Ovary (tissue), 9 donors: ENCODE measurements around the gene INHBB. TPM values are rescaled to one million over a fixed set of nuclear protein-coding genes. Genes with fewer than 3 reads are reported as not detected.

Source experiments
- DNase-seq, 5 donors: peaks; one replicate each; pipeline ENCODE4 v3.0.0-alpha.2; 2019 to 2020
- H3K27ac ChIP-seq, 2 donors: fragments of 200-600 bp; one replicate each; pipeline versions ENCODE4 v1.5.1 to v1.8.0; 2019 to 2022
- H3K27me3 ChIP-seq: fragments of 200-600 bp; one replicate; pipeline ENCODE4 v1.8.0; 2022
- H3K36me3 ChIP-seq: fragments of 200-600 bp; sonication (generic); one replicate; pipeline ENCODE4 v1.5.1; 2019
- H3K4me1 ChIP-seq: one replicate; pipeline ENCODE4 v1.8.1; 2013; ENCODE audit warnings: mild to moderate bottlenecking, moderate library complexity; ENCODE audit not compliant: insufficient read depth
- H3K4me3 ChIP-seq: fragments of 200-600 bp; sonication (generic); one replicate; pipeline ENCODE4 v1.5.1; 2017
- H3K9me3 ChIP-seq, 2 donors: fragments of 200-600 bp in 1 of 2; sonication (generic) in 1 of 2; one replicate each; pipeline versions ENCODE4 v1.5.1 to v1.8.1; 2013 to 2019; ENCODE audit warnings: mild to moderate bottlenecking in 1 of 2, moderate library complexity in 1 of 2
- CTCF ChIP-seq, 3 donors: fragments of 450-650 bp in 2 of 3; fragments of 200-600 bp in 1 of 3; IDR thresholded peaks; one replicate each; pipeline versions ENCODE4 v1.5.1 to v1.8.0; 2016 to 2022; ENCODE audit warnings: antibody characterized with exemption in 3 of 3, mild to moderate bottlenecking in 1 of 3
- EP300 ChIP-seq: sonication (generic); formaldehyde crosslinking; IDR thresholded peaks from one replicate; pipeline ENCODE4 v1.6.1; 2017; ENCODE audit warnings: antibody characterized with exemption
- POLR2A ChIP-seq: fragments of 450-650 bp; IDR thresholded peaks from one replicate; pipeline ENCODE4 v1.6.1; 2017; ENCODE audit warnings: antibody characterized with exemption, mild to moderate bottlenecking, moderate library complexity
- whole genome bisulfite sequencing, 3 donors: extraction: QIAGEN DNeasy Blood & Tissue Kit in 1 of 3; methylation state at CpG; one replicate each; pipeline versions ENCODE4 v1.1.5 to v1.1.7; 2013 to 2017; 5-methylcytosine and 5-hydroxymethylcytosine counted together
- intact Hi-C, 4 donors: fragments of 100-400 bp; cut with DNase I; formaldehyde crosslinking; loops; one replicate each; pipeline versions ENCODE4 v1.11.0 to v1.15.1; 2022 to 2023
- polyA plus RNA-seq, 2 donors: library from polyadenylated mRNA; stranded (reverse); fragments of 200-250 nt in 1 of 2; fragments of 350-450 nt in 1 of 2; fragmentation: Illumina TruSeq in 1 of 2; extraction: RNeasy Lipid Tissue Mini Kit (QIAGEN cat#74804) in 1 of 2; gene quantifications; one replicate each; pipeline ENCODE4 v1.2.3, GENCODE V29; 2013 to 2014
- total RNA-seq, 7 donors: library from RNA; depleted of rRNA in 2 of 7; stranded (reverse); fragments of >200 nt in 2 of 7; fragmentation: NEBNext Ultra II Directional in 3 of 7; extraction: Animal tissue kit (Norgen Biotek cat#: 25700) in 3 of 7; gene quantifications; one replicate each; pipeline versions ENCODE4 v1.1.0 to v1.2.4, GENCODE V29; 2016 to 2023
- donor health status: DM: no; HTN: no; CAD: no; lungs with moderate emphysema.
- donor health status: DM: no; HTN: no; CAD: no.
- donor health status: Bipolar disorder and iron deficiency.
- donor health status: DM: yes; HTN: yes; CAD: no.
- donor health status: DM: no; HTN: no; CAD: no.
- donor health status: DM: yes; HTN: yes; CAD: no.

The INHBB gene
- total and polyA plus RNA-seq, 9 donors, result 1.1 to 6.9 (median 4.0) TPM

- Histone ChIP-seq H3K27me3 (no peaks in the 10 kb centered on the region), H3K4me3 (no peak overlapping the region), H3K36me3 (no peaks in the 10 kb centered on the region), H3K27ac (no peak overlapping the region), H3K4me1 (no peaks in the 10 kb centered on the region), H3K9me3 (no peaks in the 10 kb centered on the region)
- TF ChIP-seq EP300 (no peak), POLR2A (no peak), CTCF (IDR thresholded peaks at IDR 0.05) (no peak)
- WGBS, 3 donors, result 63 to 84% (median 70%) methylated on average over 3 of the region's 3 CpGs
- intact Hi-C loops, result no loop called here
- no peak for DNase-seq
These were observed 22.1 kb downstream of the INHBB start for GRCh38 chr2:120368086-120368485.

GRCh38 chr2:120369250-120369649, 23.3 kb downstream of the INHBB start:
- TF ChIP-seq POLR2A, result no peak
- TF ChIP-seq CTCF (IDR thresholded peaks at IDR 0.05), result no peak
- TF ChIP-seq EP300, result no peak

GRCh38 chr2:120371969-120372625, 26.2 kb downstream of the INHBB start:
- 68 to 76% (median 75%) methylated on average over 16 of the region's 16 CpGs for WGBS, 3 donors

More at GRCh38 chr2:120369250-120369649, 23.3 kb downstream of the INHBB start:
- WGBS, 3 donors, result 86 to 91% (median 87%) methylated on average over 4 of the region's 4 CpGs
- Histone ChIP-seq H3K9me3 (no peaks in the 10 kb centered on the region), H3K36me3 (no peaks in the 10 kb centered on the region), H3K27me3 (no peaks in the 10 kb centered on the region), H3K27ac (no peak overlapping the region), H3K4me1 (no peaks in the 10 kb centered on the region), H3K4me3 (no peak overlapping the region)
- intact Hi-C loops, result no loop called here
- no peak for DNase-seq

GRCh38 chr2:120372816-120373215, 26.9 kb downstream of the INHBB start:
- TF ChIP-seq EP300, result no peak
- no peak for TF ChIP-seq CTCF (IDR thresholded peaks at IDR 0.05)
- no peak for TF ChIP-seq POLR2A
- Histone ChIP-seq H3K9me3 (no peaks in the 10 kb centered on the region), H3K4me1 (no peaks in the 10 kb centered on the region), H3K4me3 (no peak overlapping the region), H3K27ac (no peak overlapping the region), H3K27me3 (no peaks in the 10 kb centered on the region), H3K36me3 (no peaks in the 10 kb centered on the region)
- no peak for DNase-seq
- WGBS, 3 donors, result 91 to 97% (median 92%) methylated on average over 4 of the region's 4 CpGs
- intact Hi-C loops, result no loop called here

More at GRCh38 chr2:120371969-120372625, 26.2 kb downstream of the INHBB start:
- no peaks in the 10 kb centered on the region for H3K36me3 ChIP-seq
- no peak overlapping the region for H3K27ac ChIP-seq
- no peak overlapping the region for H3K4me3 ChIP-seq
- intact Hi-C loops, result no loop called here
- DNase-seq, result no peak
- no peaks in the 10 kb centered on the region for H3K27me3 ChIP-seq
- H3K4me1 ChIP-seq, result no peaks in the 10 kb centered on the region
- TF ChIP-seq POLR2A (no peak), CTCF (IDR thresholded peaks at IDR 0.05) (no peak), EP300 (no peak)
- H3K9me3 ChIP-seq, result no peaks in the 10 kb centered on the region
